SU-DHL-6 (cell line): ENCODE results near the gene EYS.

ENCODE experiments used
- H2AFZ ChIP-seq: fragments of 200-600 bp; sonication (generic); 2 replicates; pipeline ENCODE4 v1.6.1; 2014; ENCODE audit warnings: low read depth, mild to moderate bottlenecking, moderate library complexity, mixed read lengths, antibody characterized with exemption, low read length; ENCODE audit not compliant: severe bottlenecking
- H3F3A ChIP-seq: fragments of 200-600 bp; shearing (Covaris generic); 2 replicates; pipeline ENCODE4 v1.6.0; 2016; ENCODE audit warnings: antibody characterized with exemption, mild to moderate bottlenecking; ENCODE audit not compliant: insufficient read depth
- H3K27ac ChIP-seq: fragments of 200-600 bp; sonication (generic); 2 replicates; pipeline ENCODE4 v1.5.1; 2016; ENCODE audit warnings: low read depth, mild to moderate bottlenecking, low read length, moderate library complexity, mixed read lengths
- H3K27me3 ChIP-seq: fragments of 200-600 bp; sonication (generic), shearing (Covaris generic); 2 replicates; pipeline ENCODE4 v1.6.0; 2014; ENCODE audit warnings: mild to moderate bottlenecking, low read length
- H3K36me3 ChIP-seq: fragments of 200-600 bp; sonication (generic); 2 replicates; pipeline ENCODE4 v1.6.1; 2014; ENCODE audit warnings: mild to moderate bottlenecking, low read length, mixed read lengths
- H3K4me2 ChIP-seq: fragments of 300-600, 200-600 bp; shearing (Covaris generic), sonication (generic); 2 replicates; pipeline ENCODE4 v1.6.0; 2014; ENCODE audit warnings: low read length, low read depth, mild to moderate bottlenecking; ENCODE audit not compliant: poor library complexity, severe bottlenecking
- H3K4me3 ChIP-seq: fragments of 200-600 bp; sonication (generic); 2 replicates; pipeline ENCODE4 v1.5.1; 2014; ENCODE audit warnings: antibody characterized with exemption, low read length, mild to moderate bottlenecking, mixed read lengths; ENCODE audit not compliant: insufficient read depth, poor library complexity, severe bottlenecking
- H3K79me2 ChIP-seq: fragments of 200-600 bp; sonication (generic); 2 replicates; pipeline ENCODE4 v1.6.1; 2014; ENCODE audit warnings: mild to moderate bottlenecking, low read length, moderate library complexity; ENCODE audit not compliant: insufficient read depth
- H3K9ac ChIP-seq: fragments of 200-600 bp; sonication (generic); 2 replicates; pipeline ENCODE4 v1.7.0; 2014; ENCODE audit warnings: mild to moderate bottlenecking, low read length
- H3K9me2 ChIP-seq: fragments of 200-600 bp; sonication (generic); replicated peaks from 2 replicates; pipeline ENCODE4 v1.6.1; 2014; ENCODE audit warnings: low read length; ENCODE audit not compliant: insufficient read depth
- H3K9me3 ChIP-seq: fragments of 200-600 bp; sonication (generic); 2 replicates; pipeline ENCODE4 v1.6.1; 2014; ENCODE audit warnings: low read length, mixed read lengths; ENCODE audit not compliant: insufficient read depth
- H4K20me1 ChIP-seq: fragments of 200-600 bp; sonication (generic); 2 replicates; pipeline ENCODE4 v1.6.1; 2014; ENCODE audit warnings: low read depth, mild to moderate bottlenecking, antibody characterized with exemption, low read length, moderate library complexity, mixed read lengths
- EZH2phosphoT487 ChIP-seq: fragments of 200-600 bp; sonication (generic), shearing (Covaris generic); conservative IDR thresholded peaks from 2 replicates; pipeline ENCODE4 v1.6.1; 2018; ENCODE audit warnings: mild to moderate bottlenecking, antibody characterized with exemption, low read length, moderate library complexity, mixed read lengths
- TF ChIP-seq, protein P1 (sequence below): fragments of 200-600 bp; sonication (generic); IDR thresholded peaks from one replicate; pipeline ENCODE4 v1.5.1; 2017; ENCODE audit warnings: antibody characterized with exemption, mild to moderate bottlenecking, low read length, moderate library complexity; ENCODE audit not compliant: insufficient read depth, poor library complexity, severe bottlenecking

The EYS gene

DNA sequence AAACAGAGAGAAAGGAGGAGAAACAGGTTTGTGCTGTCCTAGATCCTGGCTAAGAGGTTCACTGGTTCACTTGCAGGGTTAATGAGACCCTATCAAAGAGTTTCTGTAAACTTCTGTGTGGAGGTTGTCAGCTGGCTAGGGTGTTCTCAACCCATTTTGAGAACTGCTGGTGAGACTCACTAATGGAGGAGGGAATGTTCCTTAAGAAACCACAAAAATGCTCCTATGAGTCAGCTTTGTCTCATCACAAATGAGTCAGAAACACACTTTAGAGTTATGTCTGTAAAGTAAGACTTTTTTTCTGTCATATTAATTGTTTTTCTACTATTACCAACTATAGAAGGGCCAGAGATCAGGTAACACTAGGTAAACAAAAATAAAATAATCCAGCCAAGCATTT lies 1187.0 kb downstream of the EYS start:
- H3K79me2 ChIP-seq, result no peaks in the 10 kb centered on the region
- H3K36me3 ChIP-seq, result no peaks in the 10 kb centered on the region
- no peak overlapping the region for H3K4me2 ChIP-seq
- H2AFZ ChIP-seq, result no peak overlapping the region
- no peaks in the 10 kb centered on the region for H4K20me1 ChIP-seq
- H3K9me2 ChIP-seq, result no peaks in the 10 kb centered on the region
- no peaks in the 10 kb centered on the region for H3K9me3 ChIP-seq
- H3K4me3 ChIP-seq, result no peak overlapping the region
- no peaks in the 10 kb centered on the region for H3F3A ChIP-seq
- TF ChIP-seq, protein P1, sequence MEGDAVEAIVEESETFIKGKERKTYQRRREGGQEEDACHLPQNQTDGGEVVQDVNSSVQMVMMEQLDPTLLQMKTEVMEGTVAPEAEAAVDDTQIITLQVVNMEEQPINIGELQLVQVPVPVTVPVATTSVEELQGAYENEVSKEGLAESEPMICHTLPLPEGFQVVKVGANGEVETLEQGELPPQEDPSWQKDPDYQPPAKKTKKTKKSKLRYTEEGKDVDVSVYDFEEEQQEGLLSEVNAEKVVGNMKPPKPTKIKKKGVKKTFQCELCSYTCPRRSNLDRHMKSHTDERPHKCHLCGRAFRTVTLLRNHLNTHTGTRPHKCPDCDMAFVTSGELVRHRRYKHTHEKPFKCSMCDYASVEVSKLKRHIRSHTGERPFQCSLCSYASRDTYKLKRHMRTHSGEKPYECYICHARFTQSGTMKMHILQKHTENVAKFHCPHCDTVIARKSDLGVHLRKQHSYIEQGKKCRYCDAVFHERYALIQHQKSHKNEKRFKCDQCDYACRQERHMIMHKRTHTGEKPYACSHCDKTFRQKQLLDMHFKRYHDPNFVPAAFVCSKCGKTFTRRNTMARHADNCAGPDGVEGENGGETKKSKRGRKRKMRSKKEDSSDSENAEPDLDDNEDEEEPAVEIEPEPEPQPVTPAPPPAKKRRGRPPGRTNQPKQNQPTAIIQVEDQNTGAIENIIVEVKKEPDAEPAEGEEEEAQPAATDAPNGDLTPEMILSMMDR, result no peak
- TF ChIP-seq EZH2phosphoT487, result no peak
- no peak overlapping the region for H3K9ac ChIP-seq
- H3K27me3 ChIP-seq, result no peaks in the 10 kb centered on the region
- no peak overlapping the region for H3K27ac ChIP-seq

DNA sequence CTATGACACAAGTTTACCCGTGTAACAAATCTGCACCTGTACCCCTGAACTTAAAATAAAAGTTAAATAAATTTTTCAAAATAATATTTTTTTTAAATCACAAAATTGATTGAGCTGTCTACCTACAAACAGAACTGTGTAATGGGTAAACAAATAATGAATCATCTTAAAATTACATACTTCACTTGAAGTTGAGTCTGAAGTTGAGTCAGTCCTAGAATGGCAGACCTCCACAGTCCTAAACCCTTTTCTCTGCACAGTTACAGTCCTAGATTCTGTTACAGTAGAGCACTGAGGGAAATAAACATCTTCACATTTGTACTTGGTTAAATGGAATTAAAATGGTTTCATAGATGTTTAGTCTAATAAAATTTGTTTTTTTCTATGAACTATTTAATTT lies 1190.6 kb downstream of the EYS start:
- Histone ChIP-seq H4K20me1 (no peaks in the 10 kb centered on the region), H3K4me2 (no peak overlapping the region), H3K79me2 (no peaks in the 10 kb centered on the region), H3K9me3 (no peaks in the 10 kb centered on the region), H2AFZ (no peak overlapping the region), H3K4me3 (no peak overlapping the region), H3K36me3 (no peaks in the 10 kb centered on the region), H3K27me3 (no peaks in the 10 kb centered on the region), H3F3A (no peaks in the 10 kb centered on the region), H3K27ac (no peak overlapping the region), H3K9me2 (no peaks in the 10 kb centered on the region), H3K9ac (no peak overlapping the region)
- TF ChIP-seq, protein P1, result no peak
- no peak for TF ChIP-seq EZH2phosphoT487

DNA sequence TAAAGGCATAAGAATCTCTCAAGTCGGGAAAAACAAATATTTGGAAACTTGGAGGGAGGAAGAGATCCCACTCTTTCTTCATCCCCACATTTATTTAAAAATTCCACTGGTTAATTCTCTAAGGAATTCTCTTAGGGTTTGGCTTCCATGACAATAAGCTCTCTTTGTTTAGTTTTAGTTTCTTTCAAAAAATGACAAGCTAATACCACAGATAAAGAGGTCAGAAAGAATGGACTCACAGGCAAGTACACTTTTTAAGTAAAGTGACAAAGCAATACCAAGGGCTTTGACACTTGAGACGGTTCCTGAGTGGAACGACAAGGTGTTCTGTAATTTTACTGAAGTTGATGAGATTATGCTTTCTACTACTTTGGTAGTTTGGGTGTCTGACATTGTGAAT lies 1199.4 kb downstream of the EYS start:
- Histone ChIP-seq H3K36me3 (no peaks in the 10 kb centered on the region), H3K27ac (no peak overlapping the region), H4K20me1 (no peaks in the 10 kb centered on the region)

More for the DNA sequence above, 1199.4 kb downstream of the EYS start:
- H3F3A ChIP-seq, result no peaks in the 10 kb centered on the region
- H3K4me3 ChIP-seq, result no peak overlapping the region
- no peaks in the 10 kb centered on the region for H3K27me3 ChIP-seq
- H2AFZ ChIP-seq, result no peak overlapping the region
- no peak overlapping the region for H3K9ac ChIP-seq
- H3K9me2 ChIP-seq, result no peaks in the 10 kb centered on the region
- TF ChIP-seq EZH2phosphoT487, result no peak
- TF ChIP-seq, protein P1, result no peak
- H3K4me2 ChIP-seq, result no peak overlapping the region
- no peaks in the 10 kb centered on the region for H3K79me2 ChIP-seq
- H3K9me3 ChIP-seq, result no peaks in the 10 kb centered on the region
